Measurements from ENCODE around the gene EXOC2. TPM values are rescaled to one million over a fixed set of nuclear protein-coding genes. Genes with fewer than 3 reads are reported as not detected.

The EXOC2 gene
- total RNA-seq, 1 experiment from 2014 or later = 30.5 TPM

- ChIA-PET CTCF (no interaction called here), POLR2A (no interaction called here)
- H3K4me1 ChIP-seq (ENCODE audit: control insufficient read depth, insufficient read depth, low read length) = no peaks in the 10 kb centered on the region
- ATAC-seq (no peak), DNase-seq (ENCODE audit: low read depth, low spot score) (no peak)
- H3K9me3 ChIP-seq (ENCODE audit: control insufficient read depth, insufficient read depth, low read depth, low read length) = no peaks in the 10 kb centered on the region
- no TSS peak for BruUV-seq (replicated peaks)
- no peak overlapping the region for H3K27ac ChIP-seq (ENCODE audit: low read length)
- TF ChIP-seq POLR2AphosphoS5 (IDR thresholded peaks at IDR 0.05; ENCODE audit: low read depth, low read length) = no peak
- no peak for TF ChIP-seq REST (IDR thresholded peaks at IDR 0.05; ENCODE audit: insufficient read depth in 1 of 2, low read depth in 2 of 2, low read length in 1 of 2)
- no peak for TF ChIP-seq SIN3A (IDR thresholded peaks at IDR 0.05; ENCODE audit: borderline replicate concordance, insufficient read depth, low read depth, low read length)
- TF ChIP-seq TCF7L2 (IDR thresholded peaks at IDR 0.05; ENCODE audit: low read depth, low read length) = no peak
- TF ChIP-seq CTCF (IDR thresholded peaks at IDR 0.05) = no peak
- no peak overlapping the region for H3K4me3 ChIP-seq (ENCODE audit: low read depth in 2 of 2, low read length in 2 of 2)
- in situ Hi-C loops (cut with HindIII; ENCODE audit: low pct_unique_long_range_greater_than_20kb, low sequenced_read_pairs) = no loop called here
- intact Hi-C loops (cut with micrococcal nuclease; ENCODE audit: unreplicated experiment) = no loop called here
- H3K27me3 ChIP-seq (ENCODE audit: control insufficient read depth, insufficient read depth, low read length) = no peaks in the 10 kb centered on the region
- no peaks in the 10 kb centered on the region for H3K36me3 ChIP-seq (ENCODE audit: control insufficient read depth, insufficient read depth, low read length)
Observed at GRCh38 chr6:583116-583515, 109.8 kb downstream of the EXOC2 start.

DNA sequence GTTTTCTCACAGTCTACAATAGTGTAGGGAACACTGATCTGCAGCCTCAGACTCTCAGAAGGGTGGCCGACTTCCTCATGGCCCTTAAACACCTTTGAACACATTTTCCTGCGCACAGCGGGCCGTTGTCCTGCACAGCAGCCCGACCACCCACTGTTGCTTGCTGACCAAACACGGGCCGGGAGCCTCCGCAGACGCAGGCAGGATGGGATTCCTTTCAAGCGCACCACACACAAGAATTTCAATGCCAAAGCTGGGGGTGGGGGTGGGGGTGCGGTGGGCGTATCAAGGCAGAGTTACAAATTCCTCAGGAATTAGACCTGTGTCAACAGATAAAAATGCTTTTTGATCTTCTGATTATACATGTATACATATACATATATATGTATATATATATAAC is 110.6 kb downstream of the EXOC2 start:
- no peak overlapping the region for H3K4me3 ChIP-seq (ENCODE audit: low read depth in 2 of 2, low read length in 2 of 2)
- in situ Hi-C loops (cut with HindIII; ENCODE audit: low pct_unique_long_range_greater_than_20kb, low sequenced_read_pairs) (no loop called here), intact Hi-C loops (cut with micrococcal nuclease; ENCODE audit: unreplicated experiment) (no loop called here)
- DNase-seq (ENCODE audit: low read depth, low spot score) (no peak), ATAC-seq (no peak)
- H3K27me3 ChIP-seq (ENCODE audit: control insufficient read depth, insufficient read depth, low read length) = no peaks in the 10 kb centered on the region
- H3K9me3 ChIP-seq (ENCODE audit: control insufficient read depth, insufficient read depth, low read depth, low read length) = no peaks in the 10 kb centered on the region
- no peaks in the 10 kb centered on the region for H3K36me3 ChIP-seq (ENCODE audit: control insufficient read depth, insufficient read depth, low read length)
- no peaks in the 10 kb centered on the region for H3K4me1 ChIP-seq (ENCODE audit: control insufficient read depth, insufficient read depth, low read length)
- CTCF ChIA-PET = no interaction called here
- POLR2A ChIA-PET = no interaction called here
- no peak for TF ChIP-seq POLR2AphosphoS5 (IDR thresholded peaks at IDR 0.05; ENCODE audit: low read depth, low read length)
- no peak for TF ChIP-seq REST (IDR thresholded peaks at IDR 0.05; ENCODE audit: insufficient read depth in 1 of 2, low read depth in 2 of 2, low read length in 1 of 2)
- TF ChIP-seq CTCF (IDR thresholded peaks at IDR 0.05) = no peak
- no peak for TF ChIP-seq SIN3A (IDR thresholded peaks at IDR 0.05; ENCODE audit: borderline replicate concordance, insufficient read depth, low read depth, low read length)
- TF ChIP-seq TCF7L2 (IDR thresholded peaks at IDR 0.05; ENCODE audit: low read depth, low read length) = no peak
- BruUV-seq (replicated peaks) = no TSS peak
- H3K27ac ChIP-seq (ENCODE audit: low read length) = no peak overlapping the region

Measured in Panc1 (cell line).